HG03039 (cell line): Measurements from ENCODE around the gene SHROOM1.

ENCODE experiments used
- ATAC-seq: cut with Tn5 transposase; IDR thresholded peaks from one replicate; pipeline ENCODE4 v1.9.1; 2021; ENCODE audit warnings: mild to moderate bottlenecking, moderate library complexity; ENCODE audit not compliant: unreplicated experiment

The SHROOM1 gene

GRCh38 chr5:132826424-132827082 lies 3.9 kb downstream of the SHROOM1 start:
- ATAC-seq = no peak

GRCh38 chr5:132825834-132826391 lies 4.5 kb downstream of the SHROOM1 start:
- no peak for ATAC-seq

GRCh38 chr5:132825033-132825833 lies 5.2 kb downstream of the SHROOM1 start:
- ATAC-seq = no peak

- ATAC-seq = no peak
Measured at GRCh38 chr5:132824426-132824825, 6.0 kb downstream of the SHROOM1 start.

- no peak for ATAC-seq
Measured at GRCh38 chr5:132823481-132824050, 6.9 kb downstream of the SHROOM1 start.

GRCh38 chr5:132822650-132823480 lies 7.6 kb downstream of the SHROOM1 start:
- no peak for ATAC-seq

- ATAC-seq = no peak
Measured at GRCh38 chr5:132821791-132822190, 8.7 kb downstream of the SHROOM1 start.

- ATAC-seq = no peak
Measured at GRCh38 chr5:132821350-132821749, 9.1 kb downstream of the SHROOM1 start.

- no peak for ATAC-seq
Measured at GRCh38 chr5:132820162-132820754, 10.2 kb downstream of the SHROOM1 start.

GRCh38 chr5:132819468-132819867 lies 11.0 kb downstream of the SHROOM1 start:
- no peak for ATAC-seq

GRCh38 chr5:132817011-132817410 lies 13.4 kb downstream of the SHROOM1 start:
- no peak for ATAC-seq

GRCh38 chr5:132816554-132816953 lies 13.9 kb downstream of the SHROOM1 start:
- no peak for ATAC-seq

- no peak for ATAC-seq
Measured at GRCh38 chr5:132816083-132816482, 14.4 kb downstream of the SHROOM1 start.

GRCh38 chr5:132815454-132815853 lies 15.0 kb downstream of the SHROOM1 start:
- no peak for ATAC-seq

- no peak for ATAC-seq
Measured at GRCh38 chr5:132814503-132815294, 15.7 kb downstream of the SHROOM1 start.

GRCh38 chr5:132813599-132814502 lies 16.6 kb downstream of the SHROOM1 start:
- ATAC-seq = no peak

GRCh38 chr5:132812781-132813598 lies 17.5 kb downstream of the SHROOM1 start, which contains the start of gene SOWAHA:
TSS of gene SOWAHA (plus strand) at chr5:132813302. CDS start at chr5:132813622, 320 bp downstream.
- no peak for ATAC-seq
